IMR-90 (cell line): ENCODE measurements around the gene ROBO2. TPM values are rescaled to one million over a fixed set of nuclear protein-coding genes. Genes with fewer than 3 reads are reported as not detected.

Experiments
- ATAC-seq: fragments of 200-7000 bp; cut with Tn5 transposase; 2 replicates; pipeline ENCODE4 v1.9.1; 2020; ENCODE audit warnings: low read depth, mild to moderate bottlenecking, moderate library complexity
- BruUV-seq: library from RNA; stranded (reverse); fragments of 400-500 nt; replicated peaks from 2 replicates; lab custom pipeline; 2021; lab: Mats Ljungman, UMichigan
- CTCF ChIA-PET: fragments of 300-600 bp; formaldehyde crosslinking; extraction: SDS; loops from one replicate; lab custom pipeline; 2021; ENCODE audit warnings: antibody characterized with exemption; lab: Yijun Ruan, JAX
- POLR2A ChIA-PET: fragments of 300-600 bp; sonication (Branson Sonifier 250); formaldehyde crosslinking; loops from one replicate; lab custom pipeline; 2022; ENCODE audit warnings: antibody characterized with exemption; ENCODE audit not compliant: unreplicated experiment; lab: Charles Lee
- DNase-seq: peaks from one replicate; pipeline ENCODE4 v3.0.0; 2013
- H2AFZ ChIP-seq: replicated peaks from 2 replicates; pipeline ENCODE3; 2013; ENCODE audit warnings: low read length, mild to moderate bottlenecking; ENCODE audit not compliant: poor library complexity
- H2AK5ac ChIP-seq: 2 replicates; pipeline ENCODE4 v1.6.1; 2013; ENCODE audit warnings: low read depth, low read length, inconsistent platforms
- H2AK9ac ChIP-seq: replicated peaks from 2 replicates; pipeline ENCODE3; 2013; ENCODE audit warnings: mild to moderate bottlenecking, low read depth, low read length, moderate library complexity; ENCODE audit not compliant: poor library complexity
- H2BK120ac ChIP-seq: 2 replicates; pipeline ENCODE4 v1.6.1; 2013; ENCODE audit warnings: low read depth, low read length, inconsistent platforms
- H2BK15ac ChIP-seq: 3 replicates; pipeline ENCODE4 v1.6.1; 2013; ENCODE audit warnings: low read depth, low read length, inconsistent platforms
- H2BK20ac ChIP-seq: 2 replicates; pipeline ENCODE4 v1.6.1; 2013; ENCODE audit warnings: low read depth, mild to moderate bottlenecking, inconsistent platforms, low read length, moderate library complexity
- H2BK5ac ChIP-seq: 2 replicates; pipeline ENCODE4 v1.6.1; 2013; ENCODE audit warnings: mild to moderate bottlenecking, low read depth, low read length, inconsistent platforms; ENCODE audit not compliant: poor library complexity, severe bottlenecking
- H3K14ac ChIP-seq: replicated peaks from 2 replicates; pipeline ENCODE4 v1.6.1; 2013; ENCODE audit warnings: low read depth, low read length, inconsistent platforms
- H3K18ac ChIP-seq: 2 replicates; pipeline ENCODE4 v1.6.1; 2013; ENCODE audit warnings: low read depth, low read length, control low read depth
- H3K23ac ChIP-seq: 2 replicates; pipeline ENCODE4 v1.6.1; 2013; ENCODE audit warnings: low read depth, low read length, inconsistent platforms
- H3K27ac ChIP-seq: 2 replicates; pipeline ENCODE4 v1.5.1; 2013; ENCODE audit warnings: mild to moderate bottlenecking, control low read depth, low read length; ENCODE audit not compliant: insufficient read depth
- H3K27me3 ChIP-seq: 2 replicates; pipeline ENCODE4 v1.6.1; 2013; ENCODE audit warnings: low read length; ENCODE audit not compliant: control insufficient read depth, insufficient read depth
- H3K36me3 ChIP-seq: 2 replicates; pipeline ENCODE4 v1.6.1; 2013; ENCODE audit warnings: low read length, mixed read lengths; ENCODE audit not compliant: control insufficient read depth, insufficient read depth
- H3K4ac ChIP-seq: 2 replicates; pipeline ENCODE4 v1.6.1; 2013; ENCODE audit warnings: low read depth, low read length, inconsistent platforms
- H3K4me1 ChIP-seq: 2 replicates; pipeline ENCODE4 v1.6.1; 2013; ENCODE audit warnings: low read length, mixed read lengths; ENCODE audit not compliant: control insufficient read depth, insufficient read depth
- H3K4me2 ChIP-seq: 2 replicates; pipeline ENCODE4 v1.6.1; 2013; ENCODE audit warnings: low read depth, mild to moderate bottlenecking, control low read depth, low read length, moderate library complexity
- H3K4me3 ChIP-seq: 2 replicates; pipeline ENCODE4 v1.5.1; 2013; ENCODE audit warnings: low read depth, mild to moderate bottlenecking, control low read depth, low read length, moderate library complexity; ENCODE audit not compliant: insufficient read depth
- H3K56ac ChIP-seq: 2 replicates; pipeline ENCODE4 v1.6.1; 2013; ENCODE audit warnings: low read length, inconsistent platforms; ENCODE audit not compliant: insufficient read depth; ENCODE audit errors: extremely low read depth
- H3K79me1 ChIP-seq, 2 experiments: 2 replicates each; pipeline ENCODE4 v1.6.1; 2013; ENCODE audit warnings: low read length in 2 of 2, inconsistent platforms in 1 of 2, low read depth in 1 of 2
- H3K9ac ChIP-seq: 2 replicates; pipeline ENCODE4 v1.6.1; 2013; ENCODE audit warnings: low read depth, low read length, control low read depth
- H3K9me1 ChIP-seq: 2 replicates; pipeline ENCODE4 v1.6.1; 2013; ENCODE audit warnings: low read length, inconsistent platforms; ENCODE audit not compliant: insufficient read depth
- H3K9me3 ChIP-seq: 2 replicates; pipeline ENCODE4 v1.6.1; 2013; ENCODE audit warnings: low read length; ENCODE audit not compliant: control insufficient read depth, insufficient read depth
- H4K20me1 ChIP-seq: 2 replicates; pipeline ENCODE4 v1.6.1; 2013; ENCODE audit warnings: low read length, inconsistent platforms; ENCODE audit not compliant: insufficient read depth
- H4K5ac ChIP-seq: 2 replicates; pipeline ENCODE4 v1.6.1; 2013; ENCODE audit warnings: mild to moderate bottlenecking, low read depth, low read length, control low read depth
- H4K8ac ChIP-seq, 2 experiments: 2 replicates each; pipeline ENCODE4 v1.6.1; 2013; ENCODE audit warnings: low read depth in 2 of 2, low read length in 2 of 2, control low read depth in 1 of 2, inconsistent platforms in 1 of 2
- H4K91ac ChIP-seq: 2 replicates; pipeline ENCODE4 v1.6.1; 2013; ENCODE audit warnings: low read depth, low read length, inconsistent platforms; ENCODE audit not compliant: insufficient read depth
- CEBPB ChIP-seq: IDR thresholded peaks from 2 replicates; pipeline ENCODE4 v1.6.1; 2012; ENCODE audit warnings: low read depth, low read length, improper control_type of control experiment
- ELK1 ChIP-seq: fragments of 150-350 bp; IDR thresholded peaks from 2 replicates; pipeline ENCODE4 v1.6.1; 2016; ENCODE audit warnings: low read depth, mild to moderate bottlenecking, low read length, moderate library complexity, borderline replicate concordance
- RFX5 ChIP-seq: IDR thresholded peaks from 2 replicates; pipeline ENCODE4 v1.8.0; 2012; ENCODE audit warnings: low read depth, mild to moderate bottlenecking, low read length, moderate library complexity
- WGBS, 2 experiments: methylation state at CpG; one replicate each; pipeline versions ENCODE4 v1.1.5 to v1.1.7; 2013; ENCODE audit warnings: missing lambda C conversion rate in 2 of 2; ENCODE audit not compliant: insufficient read length in 1 of 2; ENCODE audit errors: extremely low coverage in 2 of 2; 5-methylcytosine and 5-hydroxymethylcytosine counted together
- dilution Hi-C: fragments of 300-500 bp; cut with HindIII; formaldehyde crosslinking; loops from one replicate; pipeline ENCODE4 v1.14.3; 2018; ENCODE audit warnings: low sequenced_read_pairs; ENCODE audit not compliant: unreplicated experiment
- in situ Hi-C: fragments of 300-500 bp; cut with MboI; formaldehyde crosslinking; loops from 3 replicates; pipeline ENCODE4 v1.14.3; 2019; ENCODE audit warnings: low sequenced_read_pairs, inconsistent platforms, mixed read lengths
- intact Hi-C: fragments of 100-400 bp; cut with micrococcal nuclease; formaldehyde crosslinking; loops from 2 replicates; pipeline ENCODE4 v1.10.0; 2022
- polyA plus RNA-seq, 3 experiments: library from polyadenylated mRNA; depleted of rRNA; stranded (reverse); fragments of >200 nt; gene quantifications; 2 replicates each; pipeline ENCODE4 v1.2.3, GENCODE V29; 2012; ENCODE audit warnings: low replicate concordance in 1 of 3
- total RNA-seq: library from RNA; depleted of rRNA; stranded (reverse); fragments of >200 nt; gene quantifications from 2 replicates; pipeline ENCODE4 v1.2.3, GENCODE V29; 2012

ROBO2 gene
- total and polyA plus RNA-seq, 2 of the 4 experiments (the other 2 are of a cell fraction) = 9.3 to 14.5 TPM

- H3K9me3 ChIP-seq = no peaks in the 10 kb centered on the region
- no peak overlapping the region for H2AK9ac ChIP-seq
- no peak overlapping the region for H3K14ac ChIP-seq
- H3K27me3 ChIP-seq = no peaks in the 10 kb centered on the region
- H3K56ac ChIP-seq = no peak overlapping the region
- no peak overlapping the region for H4K8ac ChIP-seq
- ChIA-PET POLR2A (no interaction called here), CTCF (interaction anchor here (0.9 kb wide), 1 partner anchor 9 kb away, joined by 3 read pairs; no protein-coding TSS in a partner anchor)
- no peaks in the 10 kb centered on the region for H4K20me1 ChIP-seq
- no peaks in the 10 kb centered on the region for H3K36me3 ChIP-seq
- no peak overlapping the region for H4K5ac ChIP-seq
- H2BK15ac ChIP-seq = no peak overlapping the region
- in situ Hi-C loops (no loop called here), dilution Hi-C loops (no loop called here), intact Hi-C loops (no loop called here)
- H2AFZ ChIP-seq = no peak overlapping the region
- no peak overlapping the region for H2AK5ac ChIP-seq
- no peaks in the 10 kb centered on the region for H3K9me1 ChIP-seq
- H3K18ac ChIP-seq = no peak overlapping the region
- H3K4me3 ChIP-seq = no peak overlapping the region
- H3K79me1 ChIP-seq = no peaks in the 10 kb centered on the region
- TF ChIP-seq ELK1 = no peak
- TF ChIP-seq CEBPB = 0 out of 2 replicates have a peak, but pooled peaks have one; percentile 2
- no peak for TF ChIP-seq RFX5
- no peak overlapping the region for H4K91ac ChIP-seq
- no peak overlapping the region for H3K4me2 ChIP-seq
- DNase-seq = peak; percentile 24
- H2BK120ac ChIP-seq = no peak overlapping the region
- peak; percentile 42 for ATAC-seq
- no TSS peak for BruUV-seq
- no peak overlapping the region for H3K4ac ChIP-seq
- no peak overlapping the region for H3K23ac ChIP-seq
- no peak overlapping the region for H2BK20ac ChIP-seq
- no peak overlapping the region for H3K9ac ChIP-seq
- no peaks in the 10 kb centered on the region for H3K4me1 ChIP-seq
- no peak overlapping the region for H2BK5ac ChIP-seq
- no peak overlapping the region for H3K27ac ChIP-seq
- WGBS, 2 experiments = 0% methylated on average over 1 of the region's 6 CpGs; no CpG with 5 or more reads in 1 of the 2 experiments
Measured at GRCh38 chr3:77247061-77247460, 207.2 kb downstream of the ROBO2 start.
